CD8-positive, alpha-beta memory T cell (primary cell): Measurements from ENCODE around the gene SUDS3. TPM values are rescaled to one million over a fixed set of nuclear protein-coding genes. Genes with fewer than 3 reads are reported as not detected.
"Not testable (repeated sequence)": the region's sequence is repeated elsewhere in the genome, so short reads cannot be mapped to it uniquely, and the experiment has no call there.

Experiments used
- CTCF ChIA-PET: fragments of 350-600 bp; sonication (Branson Sonifier 250); formaldehyde crosslinking; loops from one replicate; lab custom pipeline; 2021; ENCODE audit warnings: antibody characterized with exemption; lab: Charles Lee
- POLR2A ChIA-PET: fragments of 350-600 bp; sonication (Branson Sonifier 250); formaldehyde crosslinking; loops from one replicate; lab custom pipeline; 2021; ENCODE audit warnings: antibody characterized with exemption; lab: Charles Lee
- DNase-seq, 5 donors: peaks; one replicate each; pipeline versions ENCODE4 v3.0.0 to v3.0.0-alpha.2; 2020 to 2022; ENCODE audit warnings: mixed read lengths in 1 of 5
- H3K27ac ChIP-seq: one replicate; pipeline ENCODE4 v1.7.0; 2013; ENCODE audit warnings: low read depth, mild to moderate bottlenecking, low read length, moderate library complexity
- H3K27me3 ChIP-seq: 2 replicates; pipeline ENCODE4 v1.7.0; 2013; ENCODE audit warnings: low read length, mild to moderate bottlenecking; ENCODE audit not compliant: insufficient read depth, poor library complexity, severe bottlenecking
- H3K36me3 ChIP-seq: 2 replicates; pipeline ENCODE4 v1.7.0; 2013; ENCODE audit warnings: mild to moderate bottlenecking, low read length, moderate library complexity; ENCODE audit not compliant: insufficient read depth
- H3K4me1 ChIP-seq: 2 replicates; pipeline ENCODE4 v1.7.0; 2013; ENCODE audit warnings: mild to moderate bottlenecking, low read length, moderate library complexity; ENCODE audit not compliant: insufficient read depth
- H3K4me3 ChIP-seq: 2 replicates; pipeline ENCODE4 v1.7.0; 2013; ENCODE audit warnings: mild to moderate bottlenecking, low read length
- H3K9me3 ChIP-seq: 2 replicates; pipeline ENCODE4 v1.7.0; 2013; ENCODE audit warnings: mild to moderate bottlenecking, low read length
- H3K27ac Mint-ChIP-seq, 8 donors: one replicate each; pipeline ENCODE4 v1.8.0; 2020 to 2021; ENCODE audit warnings: mixed read lengths in 8 of 8, mild to moderate bottlenecking in 6 of 8, inconsistent platforms in 3 of 8, moderate library complexity in 3 of 8
- H3K27me3 Mint-ChIP-seq, 2 donors: one replicate each; pipeline ENCODE4 v1.8.0; 2020 to 2021; ENCODE audit warnings: mixed read lengths in 2 of 2, mild to moderate bottlenecking in 1 of 2, moderate library complexity in 1 of 2
- H3K36me3 Mint-ChIP-seq, 3 donors: one replicate each; pipeline ENCODE4 v1.8.0; 2020 to 2021; ENCODE audit warnings: mixed read lengths in 3 of 3, inconsistent platforms in 1 of 3, mild to moderate bottlenecking in 1 of 3
- H3K4me1 Mint-ChIP-seq, 3 donors: one replicate each; pipeline ENCODE4 v1.8.0; 2020 to 2021; ENCODE audit warnings: mixed read lengths in 3 of 3, inconsistent platforms in 1 of 3, mild to moderate bottlenecking in 1 of 3
- H3K4me3 Mint-ChIP-seq, 7 donors: one replicate each; pipeline ENCODE4 v1.8.0; 2020 to 2021; ENCODE audit warnings: mixed read lengths in 7 of 7, mild to moderate bottlenecking in 6 of 7, moderate library complexity in 4 of 7, inconsistent platforms in 2 of 7
- H3K9me3 Mint-ChIP-seq, 5 donors: one replicate each; pipeline ENCODE4 v1.8.0; 2020 to 2022; ENCODE audit warnings: mixed read lengths in 5 of 5, mild to moderate bottlenecking in 3 of 5, moderate library complexity in 2 of 5, inconsistent platforms in 1 of 5
- polyA plus RNA-seq: library from polyadenylated mRNA; unstranded; fragments of 300-500 nt; fragmentation: Illumina TruSeq; gene quantifications from one replicate; pipeline ENCODE4 v1.2.3, GENCODE V29; 2021
- total RNA-seq, 2 experiments: library from RNA; stranded (reverse); gene quantifications; one replicate each; pipeline ENCODE4 v1.2.3, GENCODE V29; 2021

The SUDS3 gene
- total and polyA plus RNA-seq, 3 experiments from 2014 or later = 16.2 to 25.1 (median 23.8) TPM

GRCh38 chr12:118347916-118348315 lies 28.4 kb upstream of the SUDS3 start:
- no peak overlapping the region for H3K4me3 Mint-ChIP-seq

GRCh38 chr12:118350908-118351559 lies 25.3 kb upstream of the SUDS3 start:
- H3K4me1 ChIP-seq = peaks cover 24% of the 10 kb centered on the region
- H3K4me3 Mint-ChIP-seq = no peak overlapping the region
- H3K4me1 Mint-ChIP-seq = peaks cover 43 to 72% (median 68%) of the 10 kb centered on the region in 3 donors
- H3K27me3 Mint-ChIP-seq = no peaks in the 10 kb centered on the region
- no peak overlapping the region for H3K4me3 ChIP-seq
- CTCF ChIA-PET = interaction anchor here (1.2 kb wide), 1 partner anchor 25 kb away, joined by 4 read pairs; no protein-coding TSS in a partner anchor
- no peak overlapping the region for H3K27ac Mint-ChIP-seq
- H3K27ac ChIP-seq = no peak overlapping the region
- DNase-seq = no peak
- no peaks in the 10 kb centered on the region for H3K9me3 ChIP-seq
- no peaks in the 10 kb centered on the region for H3K36me3 ChIP-seq
- H3K9me3 Mint-ChIP-seq = no peaks in the 10 kb centered on the region
- peaks cover 7 to 27% (median 10%) of the 10 kb centered on the region in 3 donors for H3K36me3 Mint-ChIP-seq
- POLR2A ChIA-PET = no interaction called here
- no peaks in the 10 kb centered on the region for H3K27me3 ChIP-seq

More at GRCh38 chr12:118347916-118348315, 28.4 kb upstream of the SUDS3 start:
- H3K27ac Mint-ChIP-seq = peak overlapping the region in 6 of 8 donors; percentile 2 to 60 (median 7)
- H3K27me3 ChIP-seq = no peaks in the 10 kb centered on the region
- ChIA-PET POLR2A (no interaction called here), CTCF (interaction anchor here (2.9 kb wide), 1 partner anchor 9 kb away, joined by 8 read pairs; no protein-coding TSS in a partner anchor)
- DNase-seq = no peak
- no peaks in the 10 kb centered on the region for H3K36me3 ChIP-seq
- peaks cover 0 to 17% (median 2%) of the 10 kb centered on the region in 3 donors for H3K36me3 Mint-ChIP-seq
- H3K9me3 ChIP-seq = no peaks in the 10 kb centered on the region
- no peak overlapping the region for H3K4me3 ChIP-seq
- H3K4me1 Mint-ChIP-seq = peaks cover 41 to 65% (median 58%) of the 10 kb centered on the region in 3 donors
- H3K27me3 Mint-ChIP-seq = no peaks in the 10 kb centered on the region
- no peaks in the 10 kb centered on the region for H3K9me3 Mint-ChIP-seq
- peaks cover 17% of the 10 kb centered on the region for H3K4me1 ChIP-seq
- no peak overlapping the region for H3K27ac ChIP-seq

GRCh38 chr12:118353721-118354120 lies 22.6 kb upstream of the SUDS3 start:
- no peak for DNase-seq
- H3K36me3 Mint-ChIP-seq = peaks cover 7 to 21% (median 10%) of the 10 kb centered on the region in 3 donors
- no peaks in the 10 kb centered on the region for H3K9me3 ChIP-seq
- no peak overlapping the region for H3K4me3 Mint-ChIP-seq
- peaks cover 35% of the 10 kb centered on the region for H3K4me1 ChIP-seq
- H3K36me3 ChIP-seq = no peaks in the 10 kb centered on the region
- H3K4me3 ChIP-seq = no peak overlapping the region
- H3K27me3 Mint-ChIP-seq = no peaks in the 10 kb centered on the region
- no peaks in the 10 kb centered on the region for H3K27me3 ChIP-seq
- H3K27ac Mint-ChIP-seq = peak overlapping the region in 4 of 8 donors; percentile 21 to 54 (median 40)
- POLR2A ChIA-PET = no interaction called here
- H3K9me3 Mint-ChIP-seq = no peaks in the 10 kb centered on the region
- H3K4me1 Mint-ChIP-seq = peaks cover 46 to 74% (median 69%) of the 10 kb centered on the region in 3 donors
- CTCF ChIA-PET = interaction anchor here (8.2 kb wide), 1 partner anchor 24 kb away, joined by 95 read pairs; the partner anchor contains the start of gene SUDS3
- no peak overlapping the region for H3K27ac ChIP-seq

- H3K27ac Mint-ChIP-seq = peak overlapping the region in 2 of 8 donors; percentile 18 to 64
- not testable (repeated sequence) for H3K27ac ChIP-seq
- H3K4me1 ChIP-seq = peaks cover 35% of the 10 kb centered on the region
These were observed 21.9 kb upstream of the SUDS3 start for GRCh38 chr12:118354503-118354902.

GRCh38 chr12:118354903-118355302 lies 21.5 kb upstream of the SUDS3 start:
- no peaks in the 10 kb centered on the region for H3K9me3 Mint-ChIP-seq
- H3K27ac Mint-ChIP-seq = peak overlapping the region in 2 of 8 donors; percentile 4 to 36
- H3K4me3 Mint-ChIP-seq = peak overlapping the region in 2 of 7 donors; percentile 10 to 38
- no peaks in the 10 kb centered on the region for H3K9me3 ChIP-seq
- H3K4me1 Mint-ChIP-seq = peaks cover 52 to 76% (median 76%) of the 10 kb centered on the region in 3 donors
- ChIA-PET CTCF (interaction anchor here (8.2 kb wide), 1 partner anchor 22 kb away, joined by 95 read pairs; the partner anchor contains the start of gene SUDS3), POLR2A (no interaction called here)
- no peak overlapping the region for H3K4me3 ChIP-seq
- peaks cover 39% of the 10 kb centered on the region for H3K4me1 ChIP-seq
- no peaks in the 10 kb centered on the region for H3K27me3 Mint-ChIP-seq
- peaks cover 9 to 20% (median 10%) of the 10 kb centered on the region in 3 donors for H3K36me3 Mint-ChIP-seq
- no peaks in the 10 kb centered on the region for H3K27me3 ChIP-seq
- no peak overlapping the region for H3K27ac ChIP-seq
- no peaks in the 10 kb centered on the region for H3K36me3 ChIP-seq
- no peak for DNase-seq

More at GRCh38 chr12:118354503-118354902, 21.9 kb upstream of the SUDS3 start:
- H3K4me1 Mint-ChIP-seq = peaks cover 49 to 76% (median 72%) of the 10 kb centered on the region in 3 donors
- H3K27me3 Mint-ChIP-seq, H3K9me3 Mint-ChIP-seq, H3K9me3 ChIP-seq, H3K4me3 ChIP-seq, DNase-seq, POLR2A ChIA-PET, H3K27me3 ChIP-seq, H3K36me3 ChIP-seq: not testable (repeated sequence)
- CTCF ChIA-PET = interaction anchor here (8.2 kb wide), 1 partner anchor 23 kb away, joined by 95 read pairs; the partner anchor contains the start of gene SUDS3
- H3K4me3 Mint-ChIP-seq = peak overlapping the region in 2 of 7 donors; percentile 10 to 38
- peaks cover 7 to 20% (median 10%) of the 10 kb centered on the region in 3 donors for H3K36me3 Mint-ChIP-seq

- Histone ChIP-seq H3K36me3 (no peaks in the 10 kb centered on the region), H3K4me3 (no peak overlapping the region), H3K9me3 (no peaks in the 10 kb centered on the region), H3K27ac (no peak overlapping the region), H3K27me3 (no peaks in the 10 kb centered on the region), H3K4me1 (peaks cover 35% of the 10 kb centered on the region)
- H3K9me3 Mint-ChIP-seq = no peaks in the 10 kb centered on the region
- no peaks in the 10 kb centered on the region for H3K27me3 Mint-ChIP-seq
- peaks cover 47 to 72% (median 70%) of the 10 kb centered on the region in 3 donors for H3K4me1 Mint-ChIP-seq
- H3K36me3 Mint-ChIP-seq = peaks cover 9 to 17% (median 10%) of the 10 kb centered on the region in 3 donors
- POLR2A ChIA-PET = no interaction called here
- no peak for DNase-seq
- no peak overlapping the region for H3K4me3 Mint-ChIP-seq
- peak overlapping the region in 3 of 8 donors; percentile 4 to 80 (median 42) for H3K27ac Mint-ChIP-seq
- CTCF ChIA-PET = interaction anchor here (8.2 kb wide), 1 partner anchor 21 kb away, joined by 95 read pairs; the partner anchor contains the start of gene SUDS3
These were observed 20.5 kb upstream of the SUDS3 start for GRCh38 chr12:118355843-118356242.

- ChIA-PET CTCF (interaction anchor here (0.7 to 8.2 kb wide), 4 partner anchors 10 to 20 kb away, joined by 3 to 95 read pairs (median 6); partner anchors contain the start of gene SUDS3), POLR2A (interaction anchor here (0.6 to 3.7 kb wide), 3 partner anchors 16 to 91 kb away, joined by 3 to 27 read pairs (median 3); partner anchors contain the start of genes SUDS3 and TAOK3)
- peaks cover 35% of the 10 kb centered on the region for H3K4me1 ChIP-seq
- H3K4me3 Mint-ChIP-seq = peak overlapping the region; percentile 52 to 94 (median 88)
- H3K27me3 ChIP-seq = no peaks in the 10 kb centered on the region
- no peak overlapping the region for H3K4me3 ChIP-seq
- peak overlapping the region; percentile 64 for H3K27ac ChIP-seq
- no peaks in the 10 kb centered on the region for H3K27me3 Mint-ChIP-seq
- H3K36me3 Mint-ChIP-seq = peaks cover 9 to 16% (median 10%) of the 10 kb centered on the region in 3 donors
- no peaks in the 10 kb centered on the region for H3K36me3 ChIP-seq
- H3K27ac Mint-ChIP-seq = peak overlapping the region; percentile 48 to 97 (median 88)
- peaks cover 46 to 72% (median 67%) of the 10 kb centered on the region in 3 donors for H3K4me1 Mint-ChIP-seq
- DNase-seq = no peak
- H3K9me3 ChIP-seq = no peaks in the 10 kb centered on the region
- H3K9me3 Mint-ChIP-seq = no peaks in the 10 kb centered on the region
These were observed 19.5 kb upstream of the SUDS3 start for GRCh38 chr12:118356809-118357256.
